GM10248 (cell line): Measurements from ENCODE around the gene ASB2.

Source experiments
- CTCF ChIA-PET: fragments of 300-600 bp; sonication (Branson Sonifier 250); formaldehyde crosslinking; extraction: SDS; loops from one replicate; lab custom pipeline; 2021; ENCODE audit warnings: antibody characterized with exemption; lab: Yijun Ruan, JAX
- POLR2A ChIA-PET: fragments of 350-650 bp; sonication (Branson Sonifier 250); formaldehyde crosslinking; extraction: SDS; loops from one replicate; lab custom pipeline; 2020; ENCODE audit warnings: antibody characterized with exemption; lab: Yijun Ruan, JAX
- DNase-seq: peaks from one replicate; pipeline ENCODE4 v3.0.0; 2012; ENCODE audit errors: extremely low spot score
- TF ChIP-seq, protein P1 (sequence below): IDR thresholded peaks from 2 replicates; pipeline ENCODE4 v1.5.1; 2012; ENCODE audit warnings: mild to moderate bottlenecking, low read depth; ENCODE audit errors: extremely low read depth, missing control alignments, control extremely low read depth

The ASB2 gene

DNA sequence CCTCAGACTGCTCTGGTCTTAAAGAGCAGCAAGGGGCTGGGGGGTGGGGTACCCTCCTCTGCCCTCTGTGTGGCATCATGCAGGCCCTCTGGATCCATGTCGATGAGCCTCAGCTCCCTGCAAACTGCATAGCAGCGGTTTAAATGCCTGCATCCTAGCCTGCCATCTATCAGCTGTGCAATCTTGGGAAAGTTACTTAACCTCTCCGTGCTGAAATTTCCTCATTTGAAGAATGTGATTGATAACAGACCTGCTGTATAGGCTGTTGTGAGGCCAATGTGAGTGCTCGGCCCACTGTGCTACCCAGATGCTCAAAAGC, 45.4 kb downstream of the ASB2 start:
- TF ChIP-seq, protein P1, sequence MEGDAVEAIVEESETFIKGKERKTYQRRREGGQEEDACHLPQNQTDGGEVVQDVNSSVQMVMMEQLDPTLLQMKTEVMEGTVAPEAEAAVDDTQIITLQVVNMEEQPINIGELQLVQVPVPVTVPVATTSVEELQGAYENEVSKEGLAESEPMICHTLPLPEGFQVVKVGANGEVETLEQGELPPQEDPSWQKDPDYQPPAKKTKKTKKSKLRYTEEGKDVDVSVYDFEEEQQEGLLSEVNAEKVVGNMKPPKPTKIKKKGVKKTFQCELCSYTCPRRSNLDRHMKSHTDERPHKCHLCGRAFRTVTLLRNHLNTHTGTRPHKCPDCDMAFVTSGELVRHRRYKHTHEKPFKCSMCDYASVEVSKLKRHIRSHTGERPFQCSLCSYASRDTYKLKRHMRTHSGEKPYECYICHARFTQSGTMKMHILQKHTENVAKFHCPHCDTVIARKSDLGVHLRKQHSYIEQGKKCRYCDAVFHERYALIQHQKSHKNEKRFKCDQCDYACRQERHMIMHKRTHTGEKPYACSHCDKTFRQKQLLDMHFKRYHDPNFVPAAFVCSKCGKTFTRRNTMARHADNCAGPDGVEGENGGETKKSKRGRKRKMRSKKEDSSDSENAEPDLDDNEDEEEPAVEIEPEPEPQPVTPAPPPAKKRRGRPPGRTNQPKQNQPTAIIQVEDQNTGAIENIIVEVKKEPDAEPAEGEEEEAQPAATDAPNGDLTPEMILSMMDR: no peak
- CTCF ChIA-PET: interaction anchor here (0.8 to 24.2 kb wide), 4 partner anchors 9 to 206 kb away, joined by 3 to 664 read pairs (median 3); partner anchors contain the start of gene CCDC197
- no peak for DNase-seq
- POLR2A ChIA-PET: no interaction called here

DNA sequence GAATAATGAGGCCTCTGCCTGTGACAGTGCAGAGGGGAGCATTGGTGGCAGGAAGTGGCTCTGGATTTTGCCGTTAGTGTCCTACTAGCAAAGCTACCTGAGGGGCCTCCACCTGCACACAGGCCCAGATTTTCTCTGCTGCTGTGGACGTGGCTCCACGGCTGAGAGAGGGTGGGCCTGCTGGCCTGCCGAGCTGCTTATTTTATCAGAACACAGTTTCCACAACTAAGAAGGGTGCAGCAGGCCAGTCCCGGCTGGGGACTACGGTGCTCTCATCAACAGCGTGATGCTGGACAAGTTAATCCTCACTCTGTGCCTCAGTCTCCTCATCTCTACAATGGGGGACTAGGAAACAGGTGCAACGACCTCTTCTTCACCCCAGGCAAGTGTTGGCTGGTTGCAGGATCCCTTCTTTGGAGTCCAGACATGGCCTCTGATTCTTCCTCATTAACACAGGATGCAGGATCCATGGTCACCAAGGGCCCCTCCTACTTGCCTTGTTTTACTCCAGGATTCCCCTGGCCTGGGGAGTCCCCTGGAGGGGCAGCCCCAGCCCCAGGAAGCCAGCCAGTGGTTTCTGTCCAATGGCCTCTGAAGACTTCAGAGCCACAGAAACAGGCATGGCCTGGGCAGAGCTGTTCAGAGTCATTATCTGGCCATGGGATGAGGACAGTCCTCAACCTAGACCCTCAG, 45.9 kb downstream of the ASB2 start:
- TF ChIP-seq, protein P1: no peak
- ChIA-PET CTCF (interaction anchor here (0.8 to 24.2 kb wide), 5 partner anchors 9 to 206 kb away, joined by 3 to 664 read pairs (median 3); partner anchors contain the start of gene CCDC197), POLR2A (no interaction called here)
- DNase-seq: no peak

DNA sequence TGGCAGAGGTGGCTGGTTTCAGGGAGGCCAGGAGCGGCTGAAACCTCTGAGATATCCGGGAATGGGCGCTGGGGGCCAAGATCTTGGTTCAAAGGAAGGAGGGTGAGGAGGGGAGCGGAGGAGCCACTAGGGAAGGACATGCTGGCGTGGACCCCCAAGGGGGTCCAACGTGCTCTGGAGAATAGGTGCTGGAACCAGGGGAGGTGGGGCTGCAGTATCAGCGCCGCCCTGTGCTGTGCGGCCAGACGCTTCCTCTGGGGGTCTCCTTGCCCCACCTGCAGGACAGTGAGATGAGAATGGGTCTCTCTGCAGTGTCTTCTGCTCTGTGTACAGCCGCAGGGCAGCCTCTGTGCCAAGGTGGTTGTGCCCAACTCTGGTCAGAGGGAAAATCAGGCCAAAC, 46.7 kb downstream of the ASB2 start:
- ChIA-PET POLR2A (no interaction called here), CTCF (interaction anchor here (1.0 to 24.2 kb wide), 3 partner anchors 10 to 68 kb away, joined by 3 to 664 read pairs (median 5); partner anchors contain the start of gene CCDC197)
- TF ChIP-seq, protein P1: no peak
- no peak for DNase-seq

DNA sequence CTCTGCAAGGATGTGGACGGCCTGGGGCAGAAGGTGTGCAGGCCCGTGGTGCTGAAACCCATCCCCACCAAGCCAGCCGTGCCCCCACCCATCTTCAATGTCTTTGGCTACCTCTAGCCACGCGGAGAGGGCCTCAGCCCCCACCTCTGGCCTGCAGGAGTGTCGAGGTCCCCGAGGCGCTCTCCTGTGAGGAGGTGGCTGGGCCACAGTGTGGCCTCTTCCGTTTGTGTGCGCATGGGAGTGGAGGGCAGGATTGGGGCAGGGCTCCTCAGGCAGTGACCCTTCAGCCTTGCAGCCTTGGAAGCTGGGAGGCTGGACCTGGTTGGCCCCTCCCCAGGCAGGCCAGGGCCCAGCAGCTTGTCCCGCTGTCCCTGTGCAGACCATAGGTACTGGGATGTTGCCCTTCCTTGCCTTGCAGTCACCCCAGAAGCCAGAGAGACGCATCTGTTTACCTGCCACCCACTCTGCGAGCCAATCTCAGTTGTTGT, 47.3 kb downstream of the ASB2 start:
- TF ChIP-seq, protein P1: no peak
- POLR2A ChIA-PET: no interaction called here
- no peak for DNase-seq
- CTCF ChIA-PET: interaction anchor here (1.1 to 2.7 kb wide), 3 partner anchors 8 to 22 kb away, joined by 3 to 10 read pairs (median 3); no protein-coding TSS in a partner anchor

DNA sequence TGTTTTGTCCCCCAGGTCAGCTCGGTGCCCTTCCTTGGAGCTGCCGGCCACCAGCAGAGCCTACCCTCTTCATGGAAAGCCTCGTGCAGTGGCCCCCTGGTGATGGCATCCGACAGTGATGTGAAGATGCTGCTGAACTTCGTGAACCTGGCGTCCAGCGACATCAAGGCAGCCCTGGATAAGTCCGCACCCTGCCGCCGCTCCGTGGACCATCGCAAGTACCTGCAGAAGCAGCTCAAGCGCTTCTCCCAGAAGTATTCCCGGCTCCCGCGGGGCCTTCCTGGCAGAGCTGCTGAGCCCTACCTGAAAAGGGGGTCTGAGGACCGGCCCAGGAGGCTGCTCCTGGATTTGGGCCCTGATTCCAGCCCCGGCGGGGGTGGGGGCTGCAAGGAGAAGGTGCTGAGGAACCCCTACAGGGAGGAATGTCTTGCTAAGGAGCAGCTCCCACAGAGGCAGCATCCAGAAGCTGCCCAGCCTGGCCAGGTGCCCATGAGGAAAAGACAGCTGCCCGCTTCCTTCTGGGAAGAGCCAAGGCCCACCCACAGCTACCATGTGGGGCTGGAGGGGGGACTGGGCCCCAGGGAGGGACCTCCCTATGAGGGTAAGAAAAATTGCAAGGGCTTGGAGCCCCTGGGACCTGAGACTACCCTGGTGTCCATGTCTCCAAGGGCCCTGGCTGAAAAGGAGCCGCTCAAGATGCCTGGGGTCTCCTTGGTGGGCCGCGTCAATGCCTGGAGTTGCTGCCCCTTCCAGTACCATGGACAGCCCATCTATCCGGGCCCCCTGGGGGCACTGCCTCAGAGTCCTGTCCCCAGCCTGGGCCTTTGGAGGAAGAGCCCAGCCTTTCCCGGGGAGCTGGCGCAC, 48.0 kb downstream of the ASB2 start:
- ChIA-PET POLR2A (no interaction called here), CTCF (interaction anchor here (1.0 to 2.7 kb wide), 4 partner anchors 8 to 108 kb away, joined by 3 to 10 read pairs (median 3); no protein-coding TSS in a partner anchor)
- TF ChIP-seq, protein P1: no peak
- no peak for DNase-seq

DNA sequence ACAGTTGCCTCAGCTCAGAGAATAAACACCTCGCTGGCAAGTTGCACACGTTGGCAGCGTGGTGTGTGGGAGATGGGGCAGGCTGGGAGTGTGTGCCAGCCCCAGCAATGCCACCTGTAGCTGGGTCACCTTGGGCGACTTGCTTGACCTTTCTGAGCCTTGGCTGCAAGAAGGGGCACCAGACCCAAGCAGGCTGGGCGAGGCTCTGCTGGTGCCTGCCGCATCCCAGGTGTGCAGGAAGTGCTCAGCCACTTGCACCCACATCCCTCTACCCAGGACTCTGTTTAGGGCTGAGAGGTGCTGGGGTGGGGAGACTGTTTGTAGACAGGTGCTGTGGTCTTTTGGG, 48.6 kb downstream of the ASB2 start:
- TF ChIP-seq, protein P1: no peak
- CTCF ChIA-PET: interaction anchor here (1.0 to 2.7 kb wide), 3 partner anchors 9 to 109 kb away, joined by 3 to 10 read pairs (median 3); no protein-coding TSS in a partner anchor
- POLR2A ChIA-PET: no interaction called here
- DNase-seq: no peak
